ENCODE results near the gene DYNLL2.

DNA sequence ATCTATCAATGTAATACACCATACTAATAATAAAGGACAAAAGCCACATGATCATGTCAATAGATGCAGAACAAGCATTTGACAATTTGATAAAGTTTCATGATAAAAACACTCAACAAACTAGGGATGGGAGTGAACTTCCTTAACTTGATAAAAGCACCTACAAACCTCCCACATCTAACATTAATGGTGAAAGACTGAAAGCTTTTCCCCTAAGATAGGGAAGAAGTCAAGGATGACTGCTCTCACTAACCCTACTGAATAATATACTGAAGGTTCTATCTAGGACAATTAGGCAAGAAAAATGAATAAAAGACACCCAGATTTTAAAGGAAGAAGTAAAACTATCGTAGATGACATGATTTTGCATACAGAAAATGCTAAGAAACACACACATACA, 10.4 kb upstream of the DYNLL2 start:
- TF ChIP-seq, protein P1, sequence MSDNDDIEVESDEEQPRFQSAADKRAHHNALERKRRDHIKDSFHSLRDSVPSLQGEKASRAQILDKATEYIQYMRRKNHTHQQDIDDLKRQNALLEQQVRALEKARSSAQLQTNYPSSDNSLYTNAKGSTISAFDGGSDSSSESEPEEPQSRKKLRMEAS (IDR thresholded peaks at IDR 0.05) = no peak
- TF ChIP-seq CTCF (IDR thresholded peaks at IDR 0.05) (no peak), MAFK (IDR thresholded peaks at IDR 0.05; ENCODE audit: partially characterized antibody) (no peak), KDM5A (IDR thresholded peaks at IDR 0.05) (no peak), ZC3H11A (IDR thresholded peaks at IDR 0.05) (no peak)
